ENCODE data around the gene POU6F2.

Gene POU6F2

DNA sequence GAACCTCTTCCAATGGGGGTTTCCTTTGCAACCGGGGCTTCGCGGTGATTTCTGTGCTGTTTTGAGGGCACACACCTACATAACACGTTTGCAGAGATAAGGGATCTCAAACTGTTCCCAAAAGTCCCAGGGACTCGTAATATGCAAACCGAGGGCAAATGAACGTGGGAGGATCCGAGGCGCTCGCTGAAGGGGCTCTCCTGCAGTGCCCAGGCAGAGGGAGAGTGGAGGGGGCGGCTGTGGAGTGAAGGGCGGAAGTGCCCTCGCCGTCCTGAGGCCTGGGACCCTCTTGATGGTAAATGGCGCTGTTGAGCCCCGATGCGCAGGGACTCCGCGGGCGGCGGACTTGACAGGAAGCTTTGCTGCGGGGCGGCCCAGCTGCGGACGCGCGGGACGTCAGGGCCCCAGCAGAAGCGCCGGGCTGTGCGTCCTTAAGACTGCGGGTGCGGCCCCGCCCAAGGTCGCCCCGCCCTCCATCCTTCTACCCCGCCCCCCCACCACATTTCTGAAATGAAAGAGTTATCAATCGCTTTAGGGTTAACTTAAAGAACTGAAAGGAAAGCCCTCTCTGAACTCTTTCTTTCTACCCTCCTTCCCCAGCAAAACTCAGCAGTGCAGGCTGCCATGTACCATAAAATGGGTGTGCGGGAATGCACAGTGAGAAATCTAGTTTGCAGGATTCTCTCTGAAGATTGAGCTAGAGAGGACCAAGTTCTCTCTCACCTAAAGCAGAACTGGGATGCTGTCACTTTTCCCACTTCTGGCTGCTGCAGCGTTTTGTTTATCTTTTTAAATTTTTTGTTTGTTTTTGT lies 436.7 kb downstream of the POU6F2 start:
- peak; percentile 16 for DNase-seq

DNA sequence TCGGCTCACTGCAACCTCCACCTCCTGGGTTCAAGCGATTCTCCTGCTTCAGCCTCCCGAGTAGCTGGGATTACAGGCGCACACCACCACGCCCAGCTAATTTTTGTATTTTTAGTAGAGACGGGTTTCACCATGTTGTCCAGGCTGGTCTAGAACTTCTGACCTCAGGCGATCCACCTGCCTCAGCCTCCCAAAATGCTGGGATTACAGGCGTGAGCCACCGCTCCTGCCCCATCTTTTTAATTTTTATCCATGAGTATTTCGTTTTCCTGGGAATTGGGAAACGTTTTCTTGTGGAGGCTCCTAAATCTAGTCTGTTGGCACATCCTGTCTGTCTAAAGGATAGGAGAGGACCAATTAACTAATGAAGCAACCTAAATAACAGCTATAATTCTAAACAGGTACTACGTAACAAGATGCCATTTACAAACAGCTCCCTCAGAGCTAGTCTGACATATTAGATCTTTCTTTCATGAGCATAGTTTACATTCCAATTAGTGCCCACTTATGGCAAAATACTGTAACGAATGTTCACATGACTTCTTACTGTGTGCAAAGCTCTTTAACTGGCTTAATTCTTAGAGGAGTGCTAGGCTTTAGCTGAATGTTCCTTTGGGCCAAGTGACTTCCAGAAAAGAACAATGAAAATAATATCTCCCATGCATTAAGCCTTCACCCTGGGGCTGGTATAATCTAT lies 437.5 kb downstream of the POU6F2 start:
- DNase-seq, result no peak

DNA sequence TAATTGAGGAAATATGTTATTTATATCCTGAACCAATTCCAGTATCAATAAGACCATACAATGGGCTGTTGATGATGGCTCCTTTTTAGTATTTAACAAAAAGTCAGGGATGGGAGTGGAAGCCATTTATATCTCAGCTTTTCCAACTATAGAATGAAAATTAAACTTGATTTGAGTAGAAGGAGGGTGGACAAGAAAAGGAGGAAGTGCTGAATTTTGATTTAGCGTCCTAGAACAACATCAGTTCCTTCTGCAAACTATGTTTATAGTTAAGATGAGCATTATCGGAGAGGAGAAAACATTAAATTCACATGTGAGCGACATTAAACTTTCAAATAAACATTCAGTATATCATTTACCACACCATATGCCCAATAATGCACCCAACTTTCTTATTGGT lies 439.2 kb downstream of the POU6F2 start:
- DNase-seq, result no peak

DNA sequence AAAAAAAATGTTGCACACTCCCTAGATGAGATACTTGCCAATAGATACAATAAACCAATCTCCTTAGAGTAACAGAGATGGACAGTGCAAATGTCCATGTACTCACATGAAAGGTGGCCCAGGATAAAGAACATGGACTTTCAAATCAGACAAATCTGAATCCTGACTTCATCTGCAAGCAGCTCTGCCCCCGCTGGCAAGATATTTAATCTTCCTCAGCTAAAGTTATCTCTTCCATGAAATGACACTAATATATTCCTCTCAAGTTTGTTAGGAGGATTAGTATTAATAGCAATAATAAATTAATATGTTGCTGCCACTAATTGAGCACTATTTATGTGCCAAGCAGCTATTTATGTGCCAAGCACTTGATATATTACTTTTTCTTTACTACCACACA lies 439.9 kb downstream of the POU6F2 start:
- DNase-seq, result no peak

DNA sequence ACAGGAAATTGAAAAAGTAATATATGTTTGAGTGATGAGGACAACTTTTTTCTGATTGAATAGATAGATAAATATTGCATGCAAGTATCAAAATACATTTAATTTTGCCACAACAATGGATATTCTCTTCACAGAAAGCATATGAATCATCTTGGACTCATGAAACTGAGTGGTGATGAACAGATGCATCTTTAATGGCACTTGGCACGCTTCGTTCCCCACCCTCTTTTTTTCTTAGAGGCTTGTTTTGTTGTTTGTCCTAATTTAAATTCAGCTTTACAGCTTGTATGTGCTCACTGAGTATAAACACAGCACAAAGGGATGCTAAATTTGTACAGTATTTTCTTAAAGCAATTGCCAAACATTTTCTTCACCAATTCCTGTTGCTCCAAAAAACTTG lies 443.5 kb downstream of the POU6F2 start:
- DNase-seq, result no peak

DNA sequence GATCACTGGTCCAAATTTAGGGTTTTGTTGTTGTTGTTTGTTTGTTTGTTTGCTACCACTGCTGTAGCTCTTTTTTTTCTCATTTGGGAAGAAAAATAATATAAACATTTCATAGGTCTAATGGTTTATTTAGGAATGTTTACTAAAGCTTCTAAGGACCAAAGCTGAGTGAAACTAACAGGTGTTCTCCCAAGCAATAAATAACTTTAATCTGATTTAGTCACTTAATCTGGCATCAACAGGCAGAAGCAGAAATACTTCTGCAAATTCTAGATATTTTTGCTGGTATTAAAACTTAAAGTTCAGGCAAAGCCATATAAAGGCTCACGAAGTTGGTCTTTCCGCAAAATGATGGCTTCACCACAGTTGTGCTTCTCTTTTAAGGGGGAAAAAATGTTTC lies 444.0 kb downstream of the POU6F2 start:
- DNase-seq, result no peak

DNA sequence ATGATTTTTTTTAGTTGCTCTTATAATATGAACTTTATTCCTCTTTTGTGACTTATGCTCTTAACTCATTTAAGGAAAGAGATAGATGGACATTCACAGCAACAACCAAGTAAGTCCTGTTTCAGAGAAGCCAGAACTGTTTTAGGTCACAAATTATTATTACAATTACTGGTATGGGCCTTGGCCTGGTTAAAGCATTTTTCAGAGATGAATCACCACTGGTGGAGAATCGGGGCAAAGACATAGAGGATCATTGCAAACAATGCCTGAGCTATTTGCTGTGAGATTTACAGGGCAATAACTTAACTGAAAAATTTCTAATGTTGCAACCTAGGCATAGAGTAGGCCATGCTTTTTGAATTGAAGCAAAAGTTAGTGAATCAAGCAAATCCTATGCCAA lies 450.5 kb downstream of the POU6F2 start:
- DNase-seq, result no peak

DNA sequence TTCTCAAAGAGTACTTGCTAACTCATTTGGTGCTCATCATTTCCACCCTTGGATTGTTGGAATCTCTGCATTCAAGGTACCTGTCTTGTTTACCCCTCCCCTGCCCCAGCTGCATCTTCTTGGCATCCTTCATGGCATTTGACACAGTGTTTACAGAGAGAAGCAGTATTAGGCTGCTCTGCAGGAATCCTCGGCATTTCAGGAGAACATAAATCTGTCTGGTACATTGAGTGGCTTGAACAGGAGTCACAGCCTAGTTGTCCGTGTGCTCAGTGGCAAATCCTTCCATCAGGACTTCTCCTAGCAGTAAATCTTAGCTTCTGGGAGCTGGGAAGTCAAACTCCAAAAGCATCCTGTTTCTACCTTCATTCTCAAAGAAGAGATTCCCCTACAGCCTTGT lies 451.7 kb downstream of the POU6F2 start:
- DNase-seq, result no peak

DNA sequence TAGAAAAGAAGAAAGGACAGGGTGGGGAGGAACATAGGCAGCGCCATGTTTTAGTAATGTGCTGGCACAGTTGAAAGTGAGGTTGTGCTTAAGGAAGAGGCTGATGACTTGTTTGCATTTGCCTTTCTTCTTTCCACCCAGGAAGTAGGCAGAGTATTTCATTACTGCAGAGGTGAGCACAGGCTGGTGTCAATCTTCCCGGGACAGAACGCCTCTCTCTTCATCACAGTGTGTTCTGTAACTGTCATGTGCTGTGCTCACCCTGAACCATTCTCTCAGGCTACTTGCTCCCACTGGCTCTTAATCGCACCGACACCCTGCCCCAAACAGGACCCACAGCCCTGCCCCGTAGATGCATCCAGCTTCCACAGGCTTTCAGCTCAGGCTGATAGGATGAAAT lies 452.7 kb downstream of the POU6F2 start:
- no peak for DNase-seq

DNA sequence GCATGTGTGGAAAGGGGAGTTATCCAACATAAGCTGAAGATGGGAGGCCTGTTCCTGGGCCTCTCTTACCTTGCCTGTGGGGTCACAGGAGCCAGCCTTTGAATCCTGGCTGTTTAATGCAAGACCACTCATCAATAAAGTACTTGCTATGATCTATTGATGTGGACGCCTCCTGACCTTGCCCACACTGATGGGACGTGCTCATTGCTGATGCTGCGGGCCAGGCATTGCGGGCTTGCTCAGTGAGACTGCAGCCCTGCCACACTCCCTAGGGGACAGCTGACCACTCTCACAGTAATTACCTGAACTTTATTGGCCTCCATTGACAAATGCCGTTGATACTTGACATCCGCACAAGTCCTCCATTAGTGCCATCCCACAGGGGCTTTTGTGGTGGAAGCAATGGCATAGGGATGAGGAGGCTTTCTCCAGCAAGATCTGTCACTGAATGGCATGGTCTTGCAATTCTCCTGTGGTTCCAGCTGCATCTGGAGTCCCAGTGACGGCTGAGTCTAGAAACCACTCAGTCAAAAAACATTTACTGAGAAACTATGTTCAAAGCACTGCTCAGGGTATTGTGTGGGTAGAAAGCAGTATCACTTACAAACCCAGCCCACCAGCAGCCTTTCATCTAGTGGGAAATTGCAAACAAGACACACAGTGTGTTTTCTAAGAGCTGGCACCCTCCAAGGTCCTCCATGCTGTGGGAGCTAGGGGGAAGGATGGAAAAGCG lies 453.4 kb downstream of the POU6F2 start:
- no peak for DNase-seq

DNA sequence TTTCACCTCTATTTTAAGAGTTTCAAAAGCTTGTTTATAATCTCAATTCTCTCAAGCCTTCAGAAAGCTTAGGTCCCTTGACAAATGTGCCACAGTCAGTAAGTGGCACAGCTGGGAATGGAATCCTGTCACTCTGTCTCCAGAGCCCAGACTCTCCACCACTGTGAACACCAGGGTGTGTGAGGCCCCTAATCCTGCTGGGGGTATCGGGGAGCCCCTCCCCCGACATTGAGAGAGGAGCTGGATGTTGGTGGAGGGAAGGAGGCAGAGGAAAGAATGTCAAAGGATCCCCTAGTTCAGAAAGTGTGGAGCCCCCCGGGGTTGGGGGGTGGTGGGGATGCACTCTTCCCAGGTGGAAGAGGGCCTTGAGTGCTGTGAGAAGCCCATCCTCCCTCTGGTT lies 454.7 kb downstream of the POU6F2 start:
- DNase-seq, result no peak

DNA sequence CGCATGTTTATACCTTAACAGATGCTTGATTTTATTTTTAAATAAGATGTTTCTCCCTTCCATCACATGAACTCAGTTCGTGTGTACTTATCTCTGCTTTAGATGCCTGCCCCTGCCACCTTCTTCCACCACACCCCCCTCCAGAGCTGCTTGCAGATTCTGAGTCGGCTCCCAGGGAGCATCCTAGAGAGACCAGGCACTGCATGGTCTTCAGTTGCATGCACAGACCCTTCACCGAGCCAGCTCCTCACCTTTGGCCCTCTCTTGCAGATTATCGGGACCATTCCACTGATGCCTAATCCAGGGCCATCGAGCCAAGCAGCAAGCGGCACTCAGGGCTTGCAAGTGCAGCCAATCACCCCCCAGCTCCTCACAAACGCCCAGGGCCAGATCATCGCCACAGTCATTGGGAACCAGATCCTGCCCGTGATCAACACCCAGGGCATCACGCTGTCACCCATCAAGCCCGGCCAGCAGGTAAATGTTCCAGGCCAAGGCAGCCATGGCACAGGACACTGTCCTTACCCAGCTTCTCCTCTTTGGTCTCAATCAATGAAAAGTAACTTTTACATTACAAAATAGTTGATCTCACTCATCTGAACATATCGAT lies 455.2 kb downstream of the POU6F2 start:
- DNase-seq, result no peak

DNA sequence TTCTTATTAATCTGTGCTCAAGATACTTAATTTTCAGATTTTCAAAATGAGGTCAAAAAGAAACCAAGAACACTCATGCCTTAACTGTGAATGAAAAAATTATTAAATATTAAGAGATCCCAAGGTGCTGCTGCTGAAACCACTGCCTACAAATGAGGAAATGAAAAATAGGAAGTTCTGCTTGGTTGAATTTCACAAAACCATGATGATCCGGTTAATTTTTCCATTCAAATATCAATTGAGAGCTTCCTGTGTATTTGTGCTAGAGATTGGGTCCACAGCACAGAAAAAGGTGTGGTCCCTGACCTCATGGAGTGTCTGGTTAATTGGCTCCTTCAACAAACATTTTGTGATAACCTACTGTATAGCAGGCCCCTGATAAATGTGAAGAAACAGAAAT lies 455.8 kb downstream of the POU6F2 start:
- DNase-seq, result no peak

DNA sequence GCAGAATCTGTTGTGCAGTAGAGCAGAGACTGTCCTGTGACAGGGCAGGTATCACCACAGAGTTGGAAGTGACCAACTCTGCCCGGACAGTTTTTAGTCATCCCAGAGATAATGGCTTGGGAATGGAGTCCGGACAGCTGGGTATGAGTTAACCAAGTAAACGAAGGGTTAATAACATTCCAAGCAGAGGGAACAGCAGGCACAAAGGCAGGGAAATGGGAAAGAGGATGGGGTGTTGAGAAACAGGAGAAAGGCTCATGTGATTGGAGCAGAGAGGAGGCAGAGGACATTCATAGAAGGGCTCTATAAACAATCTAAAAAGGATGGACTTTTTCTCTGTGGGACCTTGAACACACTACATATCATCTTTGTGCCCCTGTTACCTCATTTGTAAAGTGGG lies 456.3 kb downstream of the POU6F2 start:
- DNase-seq, result no peak

DNA sequence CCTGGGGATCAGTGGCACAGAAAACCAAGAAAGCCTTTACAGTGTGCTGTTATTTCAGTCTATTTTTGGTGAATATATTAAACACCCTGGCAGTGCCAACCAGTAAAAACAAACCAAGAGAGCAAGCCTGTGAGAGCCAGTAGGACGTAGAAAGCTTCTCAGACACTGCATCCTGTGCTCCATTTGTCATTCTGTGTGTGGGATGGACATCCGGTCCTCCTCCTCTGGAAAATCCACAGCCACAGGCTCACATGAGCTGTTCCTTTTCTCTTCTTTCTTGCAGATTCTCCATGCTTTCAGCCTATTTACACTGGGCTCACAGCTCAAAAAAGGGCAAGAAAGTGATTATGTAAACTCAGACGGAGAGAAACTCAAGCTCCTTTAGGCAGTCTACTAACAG lies 468.8 kb downstream of the POU6F2 start:
- DNase-seq, result no peak

DNA sequence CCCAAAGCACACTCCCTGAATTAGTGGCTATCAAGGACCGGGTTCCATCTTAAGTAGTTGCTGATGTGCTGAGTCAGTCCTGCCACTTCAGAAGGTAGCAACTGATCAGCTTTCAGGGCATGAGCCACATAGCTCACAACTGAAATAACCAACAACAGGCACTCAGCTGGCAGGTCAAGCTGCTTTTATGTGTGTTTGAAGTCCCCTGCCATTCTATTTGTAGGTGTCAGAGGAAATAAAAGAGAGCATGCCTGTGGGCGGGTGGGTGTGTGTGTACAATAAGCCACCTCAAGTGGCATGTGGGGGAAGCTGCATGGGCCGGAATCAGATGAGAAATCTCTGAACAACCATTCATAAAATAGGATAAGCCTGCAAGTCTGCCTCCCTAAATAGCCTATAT lies 474.2 kb downstream of the POU6F2 start:
- peak; percentile 19 for DNase-seq

DNA sequence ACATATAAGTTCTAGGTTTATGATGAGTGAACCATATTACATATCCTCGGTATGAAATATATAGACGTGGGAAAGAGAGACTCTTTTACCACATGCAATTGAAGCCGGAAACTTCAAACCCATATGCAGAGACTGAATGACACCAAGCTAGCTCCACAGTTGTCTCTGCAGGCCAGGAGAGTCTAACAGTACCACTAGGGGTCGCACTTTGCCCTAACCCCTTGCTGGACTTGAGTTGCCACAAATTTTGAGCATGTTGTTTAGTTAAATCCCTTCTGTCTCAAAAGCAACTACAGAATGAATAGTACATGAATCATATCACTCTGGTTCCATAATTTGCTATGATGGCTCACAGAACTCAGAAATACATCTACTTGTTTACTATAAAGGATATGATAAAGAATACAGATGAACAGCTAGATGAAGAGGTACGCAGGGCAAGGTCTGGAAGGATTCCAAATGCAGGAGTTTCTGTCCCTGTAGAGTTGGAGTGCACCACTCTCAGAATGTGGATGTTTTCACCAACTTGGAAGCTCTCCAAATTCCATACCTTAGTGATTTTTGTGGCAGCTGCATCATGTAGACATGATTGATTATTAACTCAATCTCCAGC lies 476.1 kb downstream of the POU6F2 start:
- DNase-seq, result peak; percentile 33

DNA sequence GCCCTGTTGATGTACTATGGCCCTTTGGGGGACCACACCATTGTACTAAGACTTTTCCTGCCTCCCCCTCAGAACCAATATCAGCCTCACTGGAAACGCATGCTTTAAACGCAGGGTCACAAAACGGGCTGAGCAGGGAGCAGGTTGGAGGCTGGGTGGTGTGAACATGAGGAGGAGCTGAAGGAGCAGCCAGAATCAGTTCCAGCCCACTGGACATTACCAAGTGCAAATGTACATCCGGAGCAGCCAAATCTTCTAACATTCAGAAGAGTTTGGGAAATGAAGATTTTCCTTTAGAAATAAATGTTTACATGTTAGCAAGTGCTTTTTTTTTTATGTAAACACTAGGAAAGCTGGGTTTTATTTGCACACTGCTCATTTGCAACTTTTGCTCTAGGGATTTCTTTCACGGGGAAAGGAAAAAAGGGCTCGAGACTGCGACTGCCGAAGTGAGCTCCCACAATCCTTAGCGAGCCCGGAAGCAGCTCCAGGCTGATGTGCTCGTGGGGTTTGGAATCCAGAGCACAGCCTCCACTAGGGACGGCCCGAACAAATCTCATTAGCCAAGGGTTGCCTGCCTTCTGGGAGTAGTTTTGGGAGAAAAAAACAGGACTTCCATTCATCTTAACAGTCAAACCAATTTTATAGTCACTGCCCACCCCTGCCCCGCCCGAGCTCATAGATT lies 480.5 kb downstream of the POU6F2 start:
- DNase-seq, result peak; percentile 36

DNA sequence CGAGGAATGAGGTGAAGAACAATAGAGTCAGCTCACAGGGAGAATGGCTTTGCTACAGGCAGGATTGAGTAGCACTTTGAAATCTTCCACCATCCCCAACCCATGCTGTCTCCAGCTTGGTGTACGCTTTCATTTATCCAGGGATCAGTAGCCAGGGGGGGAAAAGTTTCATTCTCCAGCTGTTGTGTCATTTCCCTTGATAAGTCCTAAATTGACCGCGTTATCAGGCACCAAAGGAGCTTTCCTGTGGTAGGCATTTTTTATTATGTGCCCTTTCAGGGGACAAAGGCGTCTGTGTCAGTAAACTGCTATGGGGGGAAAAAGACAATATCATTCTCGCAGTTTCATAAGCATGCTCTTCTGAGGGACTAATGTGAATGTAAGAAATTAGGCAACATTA lies 481.9 kb downstream of the POU6F2 start:
- no peak for DNase-seq

DNA sequence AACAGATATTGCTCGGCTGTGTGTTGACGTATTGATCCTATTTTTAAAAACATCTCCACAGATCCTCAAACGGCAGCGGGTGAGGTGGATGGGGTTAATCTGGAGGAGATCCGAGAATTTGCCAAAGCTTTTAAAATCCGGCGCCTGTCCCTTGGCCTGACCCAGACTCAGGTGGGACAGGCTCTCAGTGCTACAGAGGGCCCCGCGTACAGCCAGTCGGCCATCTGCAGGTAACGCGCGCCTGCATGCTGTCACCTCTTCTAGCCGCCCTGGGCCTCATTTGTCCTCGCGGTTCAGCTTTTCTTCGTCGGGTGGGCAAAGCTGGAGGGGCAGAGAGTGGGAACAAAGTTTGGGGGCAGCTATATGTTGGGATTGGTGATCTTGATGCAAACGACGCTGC lies 482.8 kb downstream of the POU6F2 start:
- DNase-seq, result no peak

DNA sequence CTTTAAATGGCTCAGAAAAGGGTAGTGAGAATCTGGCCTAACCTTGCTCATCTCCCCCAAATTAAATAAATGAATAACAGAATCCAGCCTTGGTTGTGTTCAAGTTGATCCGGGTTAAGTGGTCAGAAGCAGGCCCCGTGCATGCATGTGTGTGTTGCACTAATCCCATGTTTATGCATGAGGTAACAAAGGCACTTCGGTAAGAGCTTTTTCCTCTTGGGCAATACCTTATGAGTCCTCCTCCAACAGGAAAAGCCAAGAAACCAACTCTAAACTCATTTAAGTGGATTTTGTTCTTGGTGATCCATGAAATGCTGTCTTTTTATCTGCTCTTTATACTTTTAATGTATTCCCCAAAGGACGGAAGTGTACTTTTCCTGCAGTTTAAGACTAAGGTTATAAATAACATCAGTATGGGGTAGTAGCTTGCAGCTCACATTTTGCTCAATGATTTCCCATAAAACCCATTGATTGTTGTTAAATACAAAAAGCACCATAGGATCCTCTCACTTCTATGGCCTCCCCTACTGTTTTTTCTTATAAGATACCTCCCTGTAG lies 483.6 kb downstream of the POU6F2 start:
- DNase-seq, result no peak

DNA sequence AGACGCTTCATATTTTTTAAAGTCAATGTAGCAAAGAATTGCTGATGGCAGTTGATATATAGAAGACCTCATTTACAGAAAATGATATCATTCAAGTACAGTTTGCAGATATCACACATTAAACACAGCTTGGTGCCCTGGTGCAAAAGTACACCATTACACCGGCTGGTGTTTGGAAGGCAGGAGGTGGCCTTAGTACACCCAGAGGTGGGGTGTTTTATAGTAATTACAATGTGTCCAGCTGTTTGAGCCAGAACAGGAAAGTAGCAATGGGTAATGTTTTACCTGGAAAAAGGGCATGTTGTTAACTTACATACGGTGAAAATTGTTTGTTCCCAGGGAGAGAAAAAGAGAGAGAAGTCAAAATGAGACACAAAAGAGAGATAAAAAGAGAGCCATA lies 485.5 kb downstream of the POU6F2 start:
- no peak for DNase-seq

Data from NCI-H2227 treated with DMSO at 0.1 percent for 48 hours (cell line).